NCI-H128 (cell line): Measurements from ENCODE around the gene TMC7.

Experiments
- DNase-seq: peaks from one replicate; lab custom pipeline; 2025; ENCODE audit not compliant: unreplicated experiment; lab: John Stamatoyannopoulos, UW

Gene TMC7

GRCh38 chr16:19021747-19022146 is 38.0 kb downstream of the TMC7 start:
- no peak for DNase-seq

DNA sequence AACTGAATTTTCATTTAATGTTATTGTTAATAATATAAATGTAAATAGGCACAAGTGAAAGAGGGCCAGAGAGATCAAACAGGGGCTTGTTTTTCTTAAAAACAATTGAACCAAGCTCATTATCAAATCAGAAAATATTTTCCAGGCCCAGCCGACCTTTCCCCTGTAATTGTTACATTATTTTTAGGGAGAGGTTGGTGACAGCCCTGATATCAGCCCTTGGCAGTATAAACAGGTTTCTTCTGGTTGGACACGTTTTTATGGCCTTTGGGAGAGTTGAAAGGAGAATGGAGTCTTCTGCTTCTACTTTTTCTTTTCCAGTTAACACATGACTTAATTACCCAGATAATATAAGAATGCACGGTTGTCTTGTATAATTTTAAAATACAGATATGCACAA is 43.7 kb downstream of the TMC7 start:
- DNase-seq, result no peak

DNA sequence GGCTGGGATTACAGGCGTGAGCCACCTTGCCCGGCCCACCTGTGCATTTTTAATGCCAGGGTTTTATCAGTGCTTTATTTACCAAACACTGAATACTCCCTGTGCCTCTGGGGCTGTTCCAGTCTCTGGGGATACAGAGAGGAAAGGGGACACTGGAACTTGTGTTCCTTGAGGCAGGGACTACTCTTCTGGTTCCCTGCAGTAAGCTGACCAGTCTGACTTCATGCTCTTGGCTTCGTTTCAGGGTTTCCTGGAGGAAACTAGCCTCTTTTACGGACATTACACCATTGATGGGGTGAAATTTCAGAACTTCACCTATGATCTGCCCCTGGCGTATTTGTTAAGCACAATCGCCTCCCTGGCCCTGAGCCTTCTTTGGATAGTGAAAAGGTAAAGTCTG is 46.2 kb downstream of the TMC7 start:
- DNase-seq, result no peak

DNA sequence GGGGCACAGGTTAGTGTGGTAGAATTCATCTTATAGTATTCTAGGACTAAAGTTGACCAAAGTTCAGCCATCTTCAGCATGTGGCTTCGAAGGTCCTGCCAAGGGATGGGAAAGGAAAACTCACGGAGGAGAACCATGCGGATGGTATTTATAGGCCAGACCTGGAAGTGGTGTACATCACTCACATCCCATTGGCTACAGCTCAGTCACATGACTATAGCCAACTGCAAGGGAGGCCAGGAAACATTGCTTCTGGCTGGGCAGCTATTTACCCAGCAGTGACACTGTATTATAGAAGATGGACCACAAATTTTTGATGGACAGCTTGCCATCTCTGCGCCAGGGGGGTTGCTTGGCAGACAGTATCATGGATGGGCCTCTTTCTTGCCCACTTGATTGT is 48.0 kb downstream of the TMC7 start:
- DNase-seq, result no peak

- no peak for DNase-seq
These were observed 50.0 kb downstream of the TMC7 start for GRCh38 chr16:19033761-19034160.

GRCh38 chr16:19040400-19040799 is 56.7 kb downstream of the TMC7 start:
- DNase-seq, result no peak

GRCh38 chr16:19044769-19045168 is 61.0 kb downstream of the TMC7 start:
- DNase-seq, result no peak

- DNase-seq, result no peak
These were observed 62.3 kb downstream of the TMC7 start for GRCh38 chr16:19046062-19046461.

GRCh38 chr16:19062706-19063105 is 79.0 kb downstream of the TMC7 start:
- no peak for DNase-seq

- no peak for DNase-seq
These were observed 83.2 kb downstream of the TMC7 start for GRCh38 chr16:19066988-19067348.

GRCh38 chr16:19067349-19068236 is 83.9 kb downstream of the TMC7 start, which contains the start of gene COQ7:
TSS of gene COQ7 (plus strand) at chr16:19067614. CDS start at chr16:19067665, 51 bp downstream.
- DNase-seq, result peak; percentile 85

DNA sequence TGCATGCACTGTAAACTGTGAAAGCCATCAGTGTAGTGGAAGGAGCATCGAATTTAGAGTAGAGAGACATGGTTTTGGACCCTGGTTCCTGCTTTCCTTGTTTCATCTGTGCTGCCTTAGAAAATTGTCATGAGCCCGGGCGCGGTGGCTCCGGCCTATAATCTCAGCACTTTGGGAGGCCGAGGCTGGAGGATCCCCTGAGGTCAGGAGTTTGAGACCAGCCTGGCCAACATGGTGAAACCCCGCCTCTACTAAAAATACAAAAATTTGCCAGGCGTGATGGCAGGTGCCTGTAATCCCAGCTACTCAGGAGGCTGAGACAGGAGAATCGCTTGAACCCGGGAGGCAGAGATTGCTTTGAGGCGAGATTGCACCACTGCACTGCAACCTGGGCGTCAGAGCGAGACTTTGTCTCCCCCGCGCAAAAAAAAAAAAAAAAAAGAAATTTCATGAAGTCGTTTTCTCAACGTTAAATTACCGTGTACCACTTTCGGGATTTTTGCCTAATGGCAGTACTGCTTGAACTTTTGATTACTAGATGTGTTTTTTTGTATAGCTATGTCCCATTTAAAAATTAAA is 84.6 kb downstream of the TMC7 start:
- DNase-seq, result no peak

- DNase-seq, result no peak
These were observed 88.4 kb downstream of the TMC7 start for GRCh38 chr16:19071811-19072777.

DNA sequence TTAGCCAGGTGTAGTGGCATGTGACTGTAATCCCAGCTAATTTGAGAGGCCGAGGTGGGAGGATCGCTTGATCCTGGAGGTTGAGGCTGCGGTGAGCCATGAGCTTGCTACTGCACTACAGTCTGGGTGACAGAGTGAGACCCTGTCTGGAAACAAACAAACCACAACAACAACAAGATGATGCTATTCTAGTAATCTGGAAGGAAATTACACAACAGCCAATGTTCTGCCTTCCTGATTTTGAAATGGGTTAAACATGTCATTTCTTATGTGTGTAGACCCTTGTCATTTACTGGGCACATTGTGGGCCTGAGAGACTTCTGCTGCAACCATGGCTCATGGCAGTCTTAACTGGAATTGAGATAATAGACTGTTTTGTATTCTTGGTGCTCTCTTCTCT is 89.6 kb downstream of the TMC7 start:
- no peak for DNase-seq

GRCh38 chr16:19073863-19074262 is 90.1 kb downstream of the TMC7 start:
- DNase-seq, result no peak

- no peak for DNase-seq
These were observed 91.8 kb downstream of the TMC7 start for GRCh38 chr16:19075511-19075910.

DNA sequence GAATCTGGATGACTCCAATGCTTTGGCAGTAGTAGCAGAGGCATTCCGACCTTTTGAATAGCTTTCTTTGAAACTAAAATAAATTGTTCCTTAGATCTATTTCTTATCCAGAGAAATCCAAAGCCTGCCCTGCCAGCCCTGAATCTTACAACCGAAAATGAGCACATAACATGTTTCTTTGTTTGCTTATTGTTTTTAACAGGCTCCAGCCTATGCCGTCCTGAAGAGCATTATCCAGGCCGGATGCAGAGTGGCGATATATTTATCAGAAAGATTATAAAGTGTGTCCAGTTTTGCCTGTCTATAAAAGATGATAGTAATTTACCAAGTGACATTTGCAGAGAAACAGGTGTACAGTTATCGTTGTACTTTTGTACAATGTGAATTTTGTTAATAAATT is 94.1 kb downstream of the TMC7 start:
- no peak for DNase-seq

DNA sequence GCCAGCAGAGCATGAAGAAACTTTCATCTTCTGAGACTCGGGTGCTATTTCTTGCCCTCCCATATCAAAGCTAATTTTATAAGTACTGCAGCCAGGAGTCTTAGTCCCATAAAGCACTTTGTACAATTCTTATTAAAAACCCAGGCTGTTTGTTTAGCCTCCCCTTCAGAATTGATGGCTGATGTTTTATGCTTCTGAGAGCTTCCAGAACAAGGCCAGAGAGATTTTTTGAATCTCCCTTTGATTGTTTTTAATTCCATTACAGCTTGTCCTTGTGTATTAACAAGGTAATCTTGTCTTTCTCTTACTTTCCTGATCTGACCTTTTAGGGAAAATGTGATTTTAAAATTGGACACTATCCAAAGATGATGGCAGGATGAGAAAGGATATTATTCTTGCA is 99.9 kb downstream of the TMC7 start:
- no peak for DNase-seq

DNA sequence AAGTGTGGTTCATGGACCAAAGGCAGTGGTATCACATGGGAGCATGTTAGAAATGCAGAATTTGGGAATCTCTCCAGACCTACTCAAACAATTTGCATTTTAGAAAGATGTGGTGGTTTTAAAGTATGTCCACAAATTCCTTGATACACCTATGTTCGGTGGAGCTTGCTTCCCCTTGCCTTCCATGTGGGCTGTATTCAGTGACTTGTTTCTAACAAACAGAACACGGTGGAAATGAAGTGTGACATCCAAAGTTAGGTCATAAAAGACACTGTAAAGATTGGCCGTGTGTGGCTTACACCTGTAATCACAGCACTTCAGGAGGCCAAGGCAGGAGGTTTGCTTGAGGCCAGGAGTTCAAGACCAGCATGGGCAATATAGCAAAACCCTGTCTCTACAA is 100.4 kb downstream of the TMC7 start:
- no peak for DNase-seq

DNA sequence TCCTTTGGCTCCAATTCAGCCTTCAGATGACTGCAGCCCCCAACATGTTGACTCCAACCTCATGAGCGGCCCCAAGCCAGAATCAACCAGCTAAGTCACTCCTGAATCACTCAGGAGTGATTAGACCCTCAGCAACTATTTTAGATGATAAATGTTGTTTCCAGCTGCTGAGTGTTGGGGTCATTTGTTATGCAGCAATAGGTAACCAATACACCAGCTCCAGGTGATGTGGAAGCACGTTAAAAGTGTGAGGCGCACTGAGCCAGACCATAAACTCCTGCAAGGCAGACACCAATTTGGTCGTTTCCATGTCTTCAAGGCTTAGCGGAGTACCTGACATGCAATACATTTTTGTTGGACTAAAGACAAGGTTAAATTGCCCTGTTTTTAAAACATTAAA is 101.1 kb downstream of the TMC7 start:
- DNase-seq, result no peak

GRCh38 chr16:19085679-19086200 is 102.0 kb downstream of the TMC7 start:
- DNase-seq, result no peak
